GM21526 (cell line): Measurements from ENCODE around the gene IREB2.
A peak's percentile ranks its signal among the peaks of the same experiment; 100 is the strongest.
"Not testable (repeated sequence)": the region's sequence is repeated elsewhere in the genome, so short reads cannot be mapped to it uniquely, and the experiment has no call there.

Experiments used
- ATAC-seq: cut with Tn5 transposase; IDR thresholded peaks from one replicate; pipeline ENCODE4 v1.9.1; 2021; ENCODE audit warnings: moderate library complexity; ENCODE audit not compliant: unreplicated experiment, low FRiP score

The IREB2 gene

GRCh38 chr15:78461171-78461888 lies 23.3 kb downstream of the IREB2 start:
- no peak for ATAC-seq

- ATAC-seq: no peak
Measured at GRCh38 chr15:78469031-78469430, 31.0 kb downstream of the IREB2 start.

- ATAC-seq: no peak
Measured at GRCh38 chr15:78477295-78477694, 39.3 kb downstream of the IREB2 start.

- no peak for ATAC-seq
Measured at GRCh38 chr15:78479650-78480049, 41.6 kb downstream of the IREB2 start.

GRCh38 chr15:78481917-78482316 lies 43.9 kb downstream of the IREB2 start:
- ATAC-seq: no peak

GRCh38 chr15:78492872-78493271 lies 54.9 kb downstream of the IREB2 start:
- no peak for ATAC-seq

- no peak for ATAC-seq
Measured at GRCh38 chr15:78501857-78502256, 63.8 kb downstream of the IREB2 start.

GRCh38 chr15:78502641-78503040 lies 64.6 kb downstream of the IREB2 start:
- ATAC-seq: no peak

GRCh38 chr15:78506971-78507830 lies 69.2 kb downstream of the IREB2 start, which contains the start of gene HYKK:
Gene HYKK, plus strand, starts transcription at chr15:78507577. Its CDS starts 5,512 bp downstream, at chr15:78513089.
- ATAC-seq: peak; percentile 78

GRCh38 chr15:78507831-78508160 lies 69.8 kb downstream of the IREB2 start:
- ATAC-seq: no peak

GRCh38 chr15:78508272-78508671 lies 70.3 kb downstream of the IREB2 start:
- ATAC-seq: no peak

GRCh38 chr15:78509726-78510312 lies 71.8 kb downstream of the IREB2 start:
- ATAC-seq: no peak

GRCh38 chr15:78520035-78520434 lies 82.0 kb downstream of the IREB2 start:
- ATAC-seq: not testable (repeated sequence)

GRCh38 chr15:78524230-78524629 lies 86.2 kb downstream of the IREB2 start:
- no peak for ATAC-seq

GRCh38 chr15:78527325-78527724 lies 89.3 kb downstream of the IREB2 start:
- no peak for ATAC-seq

GRCh38 chr15:78533331-78533730 lies 95.3 kb downstream of the IREB2 start:
- ATAC-seq: no peak

GRCh38 chr15:78536134-78536533 lies 98.1 kb downstream of the IREB2 start:
- no peak for ATAC-seq

- ATAC-seq: no peak
Measured at GRCh38 chr15:78537266-78537905, 99.4 kb downstream of the IREB2 start.

GRCh38 chr15:78538358-78538757 lies 100.3 kb downstream of the IREB2 start:
- no peak for ATAC-seq

GRCh38 chr15:78539464-78540140 lies 101.6 kb downstream of the IREB2 start:
- ATAC-seq: not testable (repeated sequence)
